ENCODE results near the gene WNT2. TPM values are rescaled to one million over a fixed set of nuclear protein-coding genes. Genes with fewer than 3 reads are reported as not detected.

WNT2 gene
- not detected for polyA plus RNA-seq (2012; ENCODE audit: insufficient read length, low read depth)

DNA sequence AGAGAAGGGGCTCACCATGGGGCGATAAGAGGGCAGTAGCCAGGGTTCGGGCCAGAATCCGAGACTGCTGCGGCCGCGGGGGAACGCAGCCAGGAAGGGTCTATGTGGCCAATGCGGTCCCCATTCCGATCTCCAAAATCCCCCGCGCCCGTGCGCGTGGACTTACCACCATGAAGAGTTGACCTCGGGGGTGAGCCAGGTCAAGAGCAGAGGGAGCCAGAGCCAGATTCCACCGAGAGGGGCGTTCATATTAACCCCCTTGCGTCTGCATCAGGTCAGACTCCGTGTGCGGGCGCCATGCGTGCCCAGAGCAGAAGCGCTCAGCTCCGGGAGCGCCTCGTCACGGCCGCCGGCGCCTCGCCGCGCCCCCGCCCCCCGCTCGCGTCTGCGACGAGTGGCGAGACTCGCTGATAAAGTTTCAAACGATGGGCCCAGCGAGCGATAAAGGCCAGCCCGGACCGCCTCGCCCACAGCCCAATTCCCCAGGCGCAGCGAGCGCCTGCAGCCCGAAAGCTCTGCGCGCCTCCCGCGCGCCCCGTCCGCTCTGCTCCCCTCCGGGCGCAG lies at the start of gene WNT2:
WNT2 (minus strand) TSS at position 318 of the 564 bp plus-strand sequence; CDS start at position 249, 69 bp downstream.
- no peak for TF ChIP-seq FOXP2 (optimal IDR thresholded peaks at IDR 0.05; ENCODE audit: borderline replicate concordance, extremely low read depth, extremely low read length, insufficient read depth)
- TF ChIP-seq POLR2AphosphoS5 (IDR thresholded peaks at IDR 0.05; ENCODE audit: low read depth, low read length), result no peak
- no peak for TF ChIP-seq TAF1 (IDR thresholded peaks at IDR 0.05; ENCODE audit: borderline replicate concordance, insufficient read depth, low read length)
- TF ChIP-seq, protein P1, sequence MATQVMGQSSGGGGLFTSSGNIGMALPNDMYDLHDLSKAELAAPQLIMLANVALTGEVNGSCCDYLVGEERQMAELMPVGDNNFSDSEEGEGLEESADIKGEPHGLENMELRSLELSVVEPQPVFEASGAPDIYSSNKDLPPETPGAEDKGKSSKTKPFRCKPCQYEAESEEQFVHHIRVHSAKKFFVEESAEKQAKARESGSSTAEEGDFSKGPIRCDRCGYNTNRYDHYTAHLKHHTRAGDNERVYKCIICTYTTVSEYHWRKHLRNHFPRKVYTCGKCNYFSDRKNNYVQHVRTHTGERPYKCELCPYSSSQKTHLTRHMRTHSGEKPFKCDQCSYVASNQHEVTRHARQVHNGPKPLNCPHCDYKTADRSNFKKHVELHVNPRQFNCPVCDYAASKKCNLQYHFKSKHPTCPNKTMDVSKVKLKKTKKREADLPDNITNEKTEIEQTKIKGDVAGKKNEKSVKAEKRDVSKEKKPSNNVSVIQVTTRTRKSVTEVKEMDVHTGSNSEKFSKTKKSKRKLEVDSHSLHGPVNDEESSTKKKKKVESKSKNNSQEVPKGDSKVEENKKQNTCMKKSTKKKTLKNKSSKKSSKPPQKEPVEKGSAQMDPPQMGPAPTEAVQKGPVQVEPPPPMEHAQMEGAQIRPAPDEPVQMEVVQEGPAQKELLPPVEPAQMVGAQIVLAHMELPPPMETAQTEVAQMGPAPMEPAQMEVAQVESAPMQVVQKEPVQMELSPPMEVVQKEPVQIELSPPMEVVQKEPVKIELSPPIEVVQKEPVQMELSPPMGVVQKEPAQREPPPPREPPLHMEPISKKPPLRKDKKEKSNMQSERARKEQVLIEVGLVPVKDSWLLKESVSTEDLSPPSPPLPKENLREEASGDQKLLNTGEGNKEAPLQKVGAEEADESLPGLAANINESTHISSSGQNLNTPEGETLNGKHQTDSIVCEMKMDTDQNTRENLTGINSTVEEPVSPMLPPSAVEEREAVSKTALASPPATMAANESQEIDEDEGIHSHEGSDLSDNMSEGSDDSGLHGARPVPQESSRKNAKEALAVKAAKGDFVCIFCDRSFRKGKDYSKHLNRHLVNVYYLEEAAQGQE (IDR thresholded peaks at IDR 0.05; ENCODE audit: insufficient read depth in 1 of 2, low read depth in 2 of 2, low read length in 2 of 2), result no peak
- TF ChIP-seq SIN3A (IDR thresholded peaks at IDR 0.05; ENCODE audit: borderline replicate concordance, insufficient read depth, low read length), result no peak

DNA sequence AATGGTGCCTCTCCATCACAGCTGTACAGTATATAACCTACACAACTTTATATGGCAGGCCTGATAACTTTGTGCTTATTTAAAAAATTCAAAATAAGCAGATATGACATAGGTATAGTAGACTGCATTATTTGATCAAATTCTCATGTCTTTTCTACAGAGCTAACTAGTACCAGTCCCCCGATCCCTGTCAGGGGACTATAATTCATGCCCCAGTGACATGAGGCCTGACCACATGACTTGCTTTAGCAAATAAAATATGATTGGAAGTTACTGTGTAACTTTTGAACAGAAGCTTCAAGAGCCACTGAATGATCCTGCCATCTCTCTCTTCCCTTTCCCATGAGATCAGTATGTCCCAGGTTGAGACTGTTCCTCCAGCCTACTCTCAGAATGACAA lies 49.2 kb upstream of the WNT2 start:
- TF ChIP-seq SIN3A (IDR thresholded peaks at IDR 0.05; ENCODE audit: borderline replicate concordance, insufficient read depth, low read length) (no peak), POLR2AphosphoS5 (IDR thresholded peaks at IDR 0.05; ENCODE audit: low read depth, low read length) (no peak), FOXP2 (optimal IDR thresholded peaks at IDR 0.05; ENCODE audit: borderline replicate concordance, extremely low read depth, extremely low read length, insufficient read depth) (no peak), TAF1 (IDR thresholded peaks at IDR 0.05; ENCODE audit: borderline replicate concordance, insufficient read depth, low read length) (no peak)
- TF ChIP-seq, protein P1 (IDR thresholded peaks at IDR 0.05; ENCODE audit: insufficient read depth in 1 of 2, low read depth in 2 of 2, low read length in 2 of 2), result no peak

DNA sequence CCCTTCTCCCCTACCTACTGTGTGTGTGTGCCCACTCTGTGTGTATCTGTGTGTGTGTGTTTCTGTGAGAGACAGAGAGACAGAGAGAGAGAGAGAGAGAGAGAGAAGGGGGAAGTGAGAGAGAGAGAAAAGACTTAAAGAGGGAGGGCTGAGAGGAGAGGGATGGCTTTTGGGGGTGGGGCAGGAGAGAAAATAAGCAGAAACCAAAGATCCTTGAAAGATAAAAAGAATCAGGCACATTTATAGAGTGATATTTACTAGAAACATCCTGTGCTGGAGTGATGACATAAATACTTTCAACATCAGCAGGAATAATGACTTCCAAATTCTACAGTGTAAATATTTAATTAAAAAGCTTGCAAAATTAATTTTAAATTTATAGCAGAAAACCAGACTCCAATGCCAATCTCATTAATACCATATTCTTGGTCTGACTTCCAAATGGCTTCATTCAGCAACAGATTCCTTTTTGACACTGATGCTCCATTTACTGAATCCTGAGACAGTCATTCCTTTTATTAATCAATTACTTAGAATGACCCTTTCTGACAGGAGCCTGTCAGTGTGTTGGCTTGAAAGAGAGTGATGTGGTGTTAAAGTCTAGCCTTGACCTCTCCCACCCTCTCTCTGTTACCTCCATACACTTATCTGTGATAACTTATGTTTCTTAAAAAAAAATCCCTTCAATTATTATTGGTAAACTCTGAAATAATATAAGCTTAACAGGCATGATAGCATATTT lies 41.7 kb upstream of the WNT2 start:
- TF ChIP-seq FOXP2 (optimal IDR thresholded peaks at IDR 0.05; ENCODE audit: borderline replicate concordance, extremely low read depth, extremely low read length, insufficient read depth) (no peak), POLR2AphosphoS5 (IDR thresholded peaks at IDR 0.05; ENCODE audit: low read depth, low read length) (no peak), TAF1 (IDR thresholded peaks at IDR 0.05; ENCODE audit: borderline replicate concordance, insufficient read depth, low read length) (no peak), SIN3A (IDR thresholded peaks at IDR 0.05; ENCODE audit: borderline replicate concordance, insufficient read depth, low read length) (no peak)
- TF ChIP-seq, protein P1 (IDR thresholded peaks at IDR 0.05; ENCODE audit: insufficient read depth in 1 of 2, low read depth in 2 of 2, low read length in 2 of 2), result no peak

DNA sequence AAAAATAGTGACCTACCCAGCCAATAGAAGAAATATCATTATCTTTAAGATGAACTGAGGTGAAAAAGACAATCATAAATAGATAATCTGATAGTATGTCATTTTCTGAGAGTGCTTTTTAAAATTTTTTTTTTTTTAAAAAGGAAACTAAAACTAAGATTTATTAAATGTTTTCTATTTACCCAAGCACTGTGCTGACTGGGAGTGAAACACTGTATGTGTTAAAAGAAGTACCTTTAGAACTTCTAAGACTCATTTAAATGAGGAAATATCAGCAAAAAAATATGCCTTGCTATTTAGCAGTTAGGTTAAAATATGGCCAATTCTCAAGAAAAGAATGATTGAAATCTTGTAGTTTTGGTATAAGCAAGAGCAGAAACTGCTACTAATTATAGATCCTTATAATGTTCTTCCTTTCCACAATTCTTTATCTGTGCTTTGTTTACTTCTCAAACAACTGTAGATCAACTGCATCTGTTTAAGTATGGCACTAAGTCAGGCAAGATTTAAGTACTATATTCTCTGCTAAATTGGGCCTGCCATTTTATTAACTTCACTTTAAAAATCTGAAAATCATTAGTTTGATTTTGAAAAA lies 39.5 kb upstream of the WNT2 start:
- TF ChIP-seq SIN3A (IDR thresholded peaks at IDR 0.05; ENCODE audit: borderline replicate concordance, insufficient read depth, low read length), result no peak
- no peak for TF ChIP-seq POLR2AphosphoS5 (IDR thresholded peaks at IDR 0.05; ENCODE audit: low read depth, low read length)
- no peak for TF ChIP-seq FOXP2 (optimal IDR thresholded peaks at IDR 0.05; ENCODE audit: borderline replicate concordance, extremely low read depth, extremely low read length, insufficient read depth)
- TF ChIP-seq TAF1 (IDR thresholded peaks at IDR 0.05; ENCODE audit: borderline replicate concordance, insufficient read depth, low read length), result no peak
- TF ChIP-seq, protein P1 (IDR thresholded peaks at IDR 0.05; ENCODE audit: insufficient read depth in 1 of 2, low read depth in 2 of 2, low read length in 2 of 2), result no peak

All from PFSK-1 (cell line).